ENCODE data around the gene SNN.

Gene SNN

GRCh38 chr16:11635679-11636171, 32.5 kb upstream of the SNN start:
- no peak for DNase-seq

GRCh38 chr16:11636172-11636721, 32.0 kb upstream of the SNN start:
- DNase-seq: no peak

- no peak for DNase-seq
Measured at GRCh38 chr16:11637320-11637719, 30.9 kb upstream of the SNN start.

- DNase-seq: no peak
Measured at GRCh38 chr16:11638140-11638539, 30.1 kb upstream of the SNN start.

- no peak for DNase-seq
Measured at GRCh38 chr16:11639008-11639562, 29.2 kb upstream of the SNN start.

- peak; percentile 23 for DNase-seq
Measured at GRCh38 chr16:11639925-11640899, 28.0 kb upstream of the SNN start.

- DNase-seq: peak; percentile 67
Measured at GRCh38 chr16:11640987-11641817, 27.1 kb upstream of the SNN start.

GRCh38 chr16:11642765-11643116, 25.5 kb upstream of the SNN start:
- DNase-seq: peak; percentile 47

GRCh38 chr16:11649276-11649675, 19.0 kb upstream of the SNN start:
- no peak for DNase-seq

- DNase-seq: no peak
Measured at GRCh38 chr16:11650641-11651591, 17.3 kb upstream of the SNN start.

GRCh38 chr16:11651796-11652195, 16.5 kb upstream of the SNN start:
- no peak for DNase-seq

GRCh38 chr16:11655655-11656054, 12.6 kb upstream of the SNN start:
- no peak for DNase-seq

- DNase-seq: no peak
Measured at GRCh38 chr16:11657556-11657955, 10.7 kb upstream of the SNN start.

GRCh38 chr16:11658896-11659708, 9.2 kb upstream of the SNN start:
- no peak for DNase-seq

GRCh38 chr16:11660565-11660964, 7.7 kb upstream of the SNN start:
- no peak for DNase-seq

- DNase-seq: no peak
Measured at GRCh38 chr16:11662582-11662981, 5.7 kb upstream of the SNN start.

GRCh38 chr16:11665071-11665491, 3.2 kb upstream of the SNN start:
- no peak for DNase-seq

GRCh38 chr16:11666103-11667055, 1.9 kb upstream of the SNN start:
- DNase-seq: no peak

GRCh38 chr16:11667221-11667823, 933 bp upstream of the SNN start:
- DNase-seq: no peak
